Measurements from ENCODE around the gene BPHL.

DNA sequence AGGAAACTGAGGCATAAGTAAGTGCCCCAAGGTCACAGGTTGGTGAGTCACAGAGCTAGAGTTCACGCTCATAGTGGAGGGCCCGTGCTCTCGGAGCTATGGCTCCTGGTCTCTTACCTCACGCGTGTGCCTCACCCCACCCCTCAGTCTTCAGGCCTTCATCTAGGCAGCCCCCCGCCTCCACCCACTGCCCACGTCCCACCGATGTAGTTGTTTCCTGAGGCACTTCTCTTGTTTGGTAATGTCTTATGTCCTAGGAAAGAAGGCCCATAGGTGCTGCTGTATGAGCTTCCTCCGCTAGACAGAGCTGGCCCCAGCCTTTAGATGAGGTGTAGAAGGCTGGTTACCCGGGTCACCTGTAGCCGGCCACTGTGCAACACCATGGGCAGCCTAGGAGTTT is 45.1 kb upstream of the BPHL start:
- TF ChIP-seq YY1 (IDR thresholded peaks at IDR 0.05; ENCODE audit: insufficient read depth, insufficient read length): no peak
- no peak for TF ChIP-seq ZNF274 (IDR thresholded peaks at IDR 0.05; ENCODE audit: low read depth, low read length)
- no peak for TF ChIP-seq SUZ12 (IDR thresholded peaks at IDR 0.05; ENCODE audit: extremely low read depth, insufficient read depth, insufficient read length)
